ENCODE data around the gene ELMO1.

ELMO1 gene

DNA sequence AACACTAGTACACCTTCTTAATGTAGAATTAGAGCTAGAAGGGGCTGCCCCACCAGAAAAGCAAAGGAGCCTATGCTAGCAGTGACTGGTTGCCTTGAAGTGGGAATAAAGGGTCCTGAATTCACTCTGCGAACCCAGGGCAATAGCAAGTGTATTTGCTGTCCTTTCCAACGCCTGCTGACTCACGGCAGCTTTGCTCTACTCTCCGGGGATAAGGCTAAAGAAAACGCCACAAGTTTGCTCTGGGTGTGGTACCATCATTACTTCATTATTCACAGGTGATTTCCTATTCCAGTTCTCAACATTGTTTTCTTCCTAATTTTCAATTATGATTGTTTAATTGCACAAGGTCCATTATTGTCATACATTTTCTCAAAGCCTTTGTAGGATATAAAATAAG is 503.8 kb downstream of the ELMO1 start:
- H3K27ac ChIP-seq, result no peak overlapping the region
- no peak for DNase-seq (ENCODE audit: low spot score)
- TF ChIP-seq, protein P1, sequence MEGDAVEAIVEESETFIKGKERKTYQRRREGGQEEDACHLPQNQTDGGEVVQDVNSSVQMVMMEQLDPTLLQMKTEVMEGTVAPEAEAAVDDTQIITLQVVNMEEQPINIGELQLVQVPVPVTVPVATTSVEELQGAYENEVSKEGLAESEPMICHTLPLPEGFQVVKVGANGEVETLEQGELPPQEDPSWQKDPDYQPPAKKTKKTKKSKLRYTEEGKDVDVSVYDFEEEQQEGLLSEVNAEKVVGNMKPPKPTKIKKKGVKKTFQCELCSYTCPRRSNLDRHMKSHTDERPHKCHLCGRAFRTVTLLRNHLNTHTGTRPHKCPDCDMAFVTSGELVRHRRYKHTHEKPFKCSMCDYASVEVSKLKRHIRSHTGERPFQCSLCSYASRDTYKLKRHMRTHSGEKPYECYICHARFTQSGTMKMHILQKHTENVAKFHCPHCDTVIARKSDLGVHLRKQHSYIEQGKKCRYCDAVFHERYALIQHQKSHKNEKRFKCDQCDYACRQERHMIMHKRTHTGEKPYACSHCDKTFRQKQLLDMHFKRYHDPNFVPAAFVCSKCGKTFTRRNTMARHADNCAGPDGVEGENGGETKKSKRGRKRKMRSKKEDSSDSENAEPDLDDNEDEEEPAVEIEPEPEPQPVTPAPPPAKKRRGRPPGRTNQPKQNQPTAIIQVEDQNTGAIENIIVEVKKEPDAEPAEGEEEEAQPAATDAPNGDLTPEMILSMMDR (conservative IDR thresholded peaks at IDR 0.05; ENCODE audit: low read depth), result no peak
- POLR2A ChIA-PET (ENCODE audit: low non-redundant PET), result no interaction called here
- CTCF ChIA-PET, result no interaction called here

DNA sequence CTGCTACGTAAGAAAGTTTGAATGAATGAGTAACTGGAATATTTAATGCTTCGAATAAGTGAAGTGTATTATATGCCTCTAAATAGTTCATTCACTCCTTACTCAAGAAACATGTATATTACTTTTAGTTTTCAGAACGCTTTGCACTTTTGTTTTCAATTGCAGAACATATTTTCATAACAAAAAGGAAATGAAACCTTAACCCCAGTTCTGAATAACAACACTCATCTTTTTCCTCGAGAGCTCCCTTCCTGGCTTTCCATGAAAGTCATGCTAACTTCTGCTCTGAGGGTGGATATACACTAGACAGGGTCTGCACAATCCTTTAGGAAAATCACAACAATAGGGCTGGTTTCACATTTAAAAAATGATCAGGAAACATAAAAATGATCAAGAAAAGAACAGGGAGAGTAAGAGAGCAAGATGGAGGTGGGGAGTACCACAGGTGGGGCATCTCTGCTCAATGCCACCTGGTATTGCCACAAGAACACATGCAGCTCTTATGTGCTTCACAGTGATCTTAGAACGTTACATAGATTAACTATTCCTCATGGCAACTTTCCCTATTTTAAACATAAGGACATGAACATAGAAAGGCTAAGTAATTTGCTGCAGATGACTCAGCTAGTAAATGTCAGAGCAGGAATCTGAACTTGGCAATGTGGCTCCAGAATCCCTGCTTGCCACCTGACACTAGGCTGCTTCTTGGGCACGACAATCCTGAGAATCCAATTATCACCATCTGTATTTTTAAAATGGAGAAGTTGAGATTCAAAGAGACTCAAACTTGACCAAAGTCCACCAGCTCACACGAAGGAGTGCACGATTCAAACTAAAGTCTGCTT is 504.9 kb downstream of the ELMO1 start:
- ChIA-PET POLR2A (ENCODE audit: low non-redundant PET) (no interaction called here), CTCF (no interaction called here)
- no peak overlapping the region for H3K27ac ChIP-seq
- TF ChIP-seq, protein P1 (conservative IDR thresholded peaks at IDR 0.05; ENCODE audit: low read depth), result no peak
- no peak for DNase-seq (ENCODE audit: low spot score)

DNA sequence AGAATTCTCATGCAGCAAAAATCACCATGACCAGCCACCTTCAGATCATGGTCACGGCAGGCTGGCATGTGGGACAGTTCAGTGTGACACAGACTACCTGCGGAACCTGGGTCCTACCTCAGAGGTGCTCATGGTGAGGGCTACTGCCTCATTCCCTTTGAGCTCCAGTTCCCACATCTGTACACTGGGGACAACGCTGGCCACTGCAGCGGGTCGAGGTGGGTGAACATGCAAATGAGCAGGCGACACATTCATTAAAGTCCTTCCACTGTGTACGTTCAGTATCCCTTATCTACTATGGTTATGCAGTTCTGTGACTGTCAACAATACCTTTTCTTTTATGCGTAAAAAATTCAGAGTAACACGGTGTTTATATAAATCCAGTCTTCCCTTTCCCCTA is 505.7 kb downstream of the ELMO1 start:
- ChIA-PET POLR2A (ENCODE audit: low non-redundant PET) (no interaction called here), CTCF (no interaction called here)
- TF ChIP-seq, protein P1 (conservative IDR thresholded peaks at IDR 0.05; ENCODE audit: low read depth), result no peak
- DNase-seq (ENCODE audit: low spot score), result no peak
- no peak overlapping the region for H3K27ac ChIP-seq

DNA sequence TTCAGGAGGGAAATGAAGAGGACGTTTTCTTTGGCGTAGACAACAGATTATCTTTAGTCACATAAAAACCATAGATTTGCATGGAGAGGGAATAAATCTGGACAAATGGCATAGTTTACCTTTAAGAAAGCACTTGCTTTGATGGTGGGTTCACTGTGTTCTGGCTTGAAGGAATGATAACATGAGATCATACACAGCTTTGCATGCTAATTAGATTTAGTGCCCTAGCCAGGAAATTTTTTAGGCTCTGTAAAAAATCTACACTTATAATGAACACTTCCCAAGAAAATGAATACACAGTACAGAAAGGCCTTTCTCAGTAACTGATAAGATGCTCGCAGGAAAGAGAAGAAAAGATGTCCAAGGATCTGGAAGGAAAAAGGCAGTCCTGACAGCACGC is 506.1 kb downstream of the ELMO1 start:
- no peak overlapping the region for H3K27ac ChIP-seq
- TF ChIP-seq, protein P1 (conservative IDR thresholded peaks at IDR 0.05; ENCODE audit: low read depth), result no peak
- POLR2A ChIA-PET (ENCODE audit: low non-redundant PET), result no interaction called here
- DNase-seq (ENCODE audit: low spot score), result no peak
- CTCF ChIA-PET, result no interaction called here

DNA sequence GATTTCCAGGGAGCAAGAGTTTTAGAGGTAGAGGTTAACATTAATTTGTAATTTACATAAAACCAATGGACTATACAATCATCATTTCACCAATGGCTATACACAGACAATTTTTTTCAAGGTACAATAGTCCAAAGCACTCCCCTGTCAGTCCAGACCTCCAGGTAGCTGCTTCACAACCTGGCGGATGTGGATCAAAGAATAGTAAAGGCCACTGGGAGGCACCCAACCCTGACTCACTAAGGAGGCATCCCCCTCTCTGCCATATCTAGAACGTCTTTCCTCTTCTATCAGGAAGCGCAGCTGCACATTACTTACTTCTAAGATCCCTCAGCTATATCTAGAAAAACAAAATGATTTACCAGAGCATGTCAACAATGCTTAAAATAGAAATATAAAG is 506.6 kb downstream of the ELMO1 start:
- CTCF ChIA-PET, result no interaction called here

DNA sequence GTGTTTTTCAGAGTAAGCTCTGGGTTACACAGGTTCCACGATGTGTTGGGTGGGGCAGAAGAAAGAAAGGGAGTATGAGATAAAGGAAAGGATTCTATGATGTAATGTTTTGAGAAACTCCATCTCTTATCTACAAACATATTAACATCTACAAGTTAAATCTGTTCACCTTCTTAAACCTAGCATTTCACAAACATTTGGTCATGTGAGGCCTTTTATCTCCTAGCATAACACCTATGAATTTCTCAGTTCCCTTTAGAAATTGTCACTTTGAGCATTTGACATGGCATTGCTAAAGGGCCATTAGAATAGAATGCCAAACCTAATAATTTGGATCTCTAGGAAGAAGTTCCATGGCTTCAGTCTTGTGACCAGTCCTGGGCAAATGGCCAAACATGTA is 507.3 kb downstream of the ELMO1 start:
- POLR2A ChIA-PET (ENCODE audit: low non-redundant PET), result no interaction called here
- no peak overlapping the region for H3K27ac ChIP-seq
- TF ChIP-seq, protein P1 (conservative IDR thresholded peaks at IDR 0.05; ENCODE audit: low read depth), result no peak
- CTCF ChIA-PET, result no interaction called here
- no peak for DNase-seq (ENCODE audit: low spot score)

More for the DNA sequence above, 506.6 kb downstream of the ELMO1 start:
- POLR2A ChIA-PET (ENCODE audit: low non-redundant PET), result no interaction called here
- TF ChIP-seq, protein P1 (conservative IDR thresholded peaks at IDR 0.05; ENCODE audit: low read depth), result no peak
- H3K27ac ChIP-seq, result no peak overlapping the region
- DNase-seq (ENCODE audit: low spot score), result no peak
